H1 (cell line): Measurements from ENCODE around the gene GLIS2. TPM values are rescaled to one million over a fixed set of nuclear protein-coding genes. Genes with fewer than 3 reads are reported as not detected.

Source experiments
- CTCF ChIA-PET: fragments of 300-600 bp; sonication (Branson Sonifier 250); formaldehyde crosslinking; loops from one replicate; lab custom pipeline; 2021; ENCODE audit not compliant: partially characterized antibody; lab: Charles Lee
- POLR2A ChIA-PET: fragments of 300-600 bp; sonication (Branson Sonifier 250); formaldehyde crosslinking; loops from one replicate; lab custom pipeline; 2021; ENCODE audit warnings: inconsistent platforms; ENCODE audit not compliant: partially characterized antibody; lab: Charles Lee
- DNase-seq, 2 experiments: peaks; one replicate each; pipeline versions ENCODE4 v3.0.0 to v3.0.0-alpha.2; 2010 to 2022; ENCODE audit warnings: low spot score in 2 of 2, low read depth in 1 of 2, mixed read lengths in 1 of 2
- FAIRE-seq: peaks from 2 replicates; lab custom pipeline; 2011; peaks lifted over from hg19 to GRCh38; lab: Jason Lieb, UNC
- H2AFZ ChIP-seq: 2 replicates; pipeline ENCODE4 v1.8.1; 2012; ENCODE audit warnings: low read length, inconsistent platforms
- H2AK5ac ChIP-seq: 2 replicates; pipeline ENCODE4 v1.6.1; 2013; ENCODE audit warnings: low read depth, low read length
- H2BK120ac ChIP-seq: replicated peaks from 2 replicates; pipeline ENCODE3; 2013; ENCODE audit warnings: low read depth, low read length, inconsistent platforms
- H2BK12ac ChIP-seq: 2 replicates; pipeline ENCODE4 v1.6.1; 2013; ENCODE audit warnings: low read depth, low read length
- H2BK15ac ChIP-seq: 2 replicates; pipeline ENCODE4 v1.6.1; 2013; ENCODE audit warnings: low read length
- H2BK20ac ChIP-seq: 2 replicates; pipeline ENCODE4 v1.6.1; 2013; ENCODE audit warnings: low read length
- H2BK5ac ChIP-seq: 2 replicates; pipeline ENCODE4 v1.6.1; 2013; ENCODE audit warnings: low read depth, low read length
- H3K14ac ChIP-seq: 2 replicates; pipeline ENCODE4 v1.6.1; 2013; ENCODE audit warnings: inconsistent platforms; ENCODE audit not compliant: insufficient read length
- H3K18ac ChIP-seq: 2 replicates; pipeline ENCODE4 v1.6.1; 2013; ENCODE audit warnings: low read length; ENCODE audit errors: extremely low read depth
- H3K23ac ChIP-seq: 2 replicates; pipeline ENCODE4 v1.6.1; 2013; ENCODE audit warnings: inconsistent platforms; ENCODE audit not compliant: insufficient read length
- H3K23me2 ChIP-seq: 2 replicates; pipeline ENCODE4 v1.6.1; 2013; ENCODE audit warnings: low read depth, low read length
- H3K27ac ChIP-seq: 2 replicates; pipeline ENCODE4 v1.6.1; 2011; ENCODE audit warnings: low read depth, low read length, inconsistent platforms
- H3K27me3 ChIP-seq, 4 experiments: replicated peaks in 1 of 4; 1 replicate in 1 of 4; 2 replicates in 3 of 4; pipeline versions ENCODE4 v1.6.1 to v1.8.1; 2011 to 2013; ENCODE audit warnings: low read length in 3 of 4, mild to moderate bottlenecking in 3 of 4, inconsistent platforms in 2 of 4, mixed read lengths in 2 of 4, moderate library complexity in 1 of 4; ENCODE audit not compliant: control insufficient read depth in 3 of 4, insufficient read depth in 3 of 4; ENCODE audit errors: extremely low read depth in 1 of 4
- H3K36me3 ChIP-seq, 4 experiments: 2 replicates each; pipeline versions ENCODE4 v1.6.1 to v1.8.1; 2011 to 2013; ENCODE audit warnings: mild to moderate bottlenecking in 4 of 4, low read length in 3 of 4, moderate library complexity in 2 of 4, control low read depth in 1 of 4, inconsistent platforms in 1 of 4; ENCODE audit not compliant: insufficient read depth in 4 of 4, control insufficient read depth in 2 of 4
- H3K4ac ChIP-seq: replicated peaks from 2 replicates; pipeline ENCODE3; 2013; ENCODE audit warnings: low read length, low read depth, mixed read lengths, inconsistent platforms; ENCODE audit not compliant: insufficient read length
- H3K4me1 ChIP-seq, 4 experiments: replicated peaks in 1 of 4; 1 replicate in 1 of 4; 2 replicates in 3 of 4; pipeline versions ENCODE4 v1.6.1 to v1.8.1; 2011 to 2013; ENCODE audit warnings: low read length in 3 of 4, inconsistent platforms in 2 of 4, mixed read lengths in 1 of 4; ENCODE audit not compliant: insufficient read depth in 4 of 4, control insufficient read depth in 3 of 4
- H3K4me2 ChIP-seq, 2 experiments: 2 replicates each; pipeline versions ENCODE4 v1.6.1 to v1.8.1; 2011 to 2013; ENCODE audit warnings: low read depth in 2 of 2, low read length in 2 of 2, control low read depth in 1 of 2, inconsistent platforms in 1 of 2, mild to moderate bottlenecking in 1 of 2; ENCODE audit not compliant: insufficient read depth in 1 of 2
- H3K4me3 ChIP-seq, 4 experiments: fragments of 200-600, 300-600 bp in 1 of 4; sonication (generic), shearing (Covaris generic), sonication (Bioruptor Twin) in 1 of 4; 2 replicates each; pipeline versions ENCODE4 v1.5.1 to v1.8.1; 2011 to 2016; ENCODE audit warnings: low read length in 4 of 4, low read depth in 3 of 4, control low read depth in 2 of 4, inconsistent platforms in 2 of 4, mild to moderate bottlenecking in 2 of 4, mixed read lengths in 1 of 4, moderate library complexity in 1 of 4; ENCODE audit not compliant: insufficient read depth in 2 of 4; ENCODE audit errors: extremely low read depth in 1 of 4
- H3K56ac ChIP-seq: replicated peaks from 2 replicates; pipeline ENCODE3; 2013; ENCODE audit warnings: low read depth, mild to moderate bottlenecking, mixed read lengths, low read length, inconsistent platforms; ENCODE audit not compliant: insufficient read length
- H3K79me1 ChIP-seq: 2 replicates; pipeline ENCODE4 v1.6.1; 2013; ENCODE audit warnings: low read depth, low read length, control low read depth
- H3K79me2 ChIP-seq, 2 experiments: 2 replicates each; pipeline versions ENCODE4 v1.6.1 to v1.8.1; 2012 to 2013; ENCODE audit warnings: low read length in 2 of 2, mild to moderate bottlenecking in 2 of 2, inconsistent platforms in 1 of 2; ENCODE audit not compliant: insufficient read depth in 2 of 2, control insufficient read depth in 1 of 2
- H3K9ac ChIP-seq, 4 experiments: replicated peaks in 1 of 4; 1 replicate in 1 of 4; 2 replicates in 3 of 4; pipeline versions ENCODE4 v1.6.1 to v1.8.1; 2011 to 2013; ENCODE audit warnings: low read depth in 3 of 4, low read length in 3 of 4, control low read depth in 2 of 4, mild to moderate bottlenecking in 2 of 4, moderate library complexity in 2 of 4, inconsistent platforms in 1 of 4; ENCODE audit errors: extremely low read depth in 1 of 4
- H3K9me3 ChIP-seq, 2 experiments: 2 replicates each; pipeline versions ENCODE4 v1.6.1 to v1.8.1; 2012 to 2013; ENCODE audit warnings: mild to moderate bottlenecking in 2 of 2, moderate library complexity in 2 of 2, control low read depth in 1 of 2, inconsistent platforms in 1 of 2, low read depth in 1 of 2, low read length in 1 of 2, mixed read lengths in 1 of 2; ENCODE audit not compliant: insufficient read depth in 2 of 2
- H4K20me1 ChIP-seq, 2 experiments: replicated peaks in 1 of 2; 2 replicates each; pipeline versions ENCODE3 to v1.8.1; 2011 to 2013; ENCODE audit warnings: inconsistent platforms in 2 of 2, low read length in 2 of 2, mild to moderate bottlenecking in 1 of 2; ENCODE audit not compliant: insufficient read depth in 2 of 2, control insufficient read depth in 1 of 2
- H4K5ac ChIP-seq: 2 replicates; pipeline ENCODE4 v1.6.1; 2013; ENCODE audit warnings: low read length, low read depth, mixed read lengths, inconsistent platforms; ENCODE audit not compliant: insufficient read length
- H4K8ac ChIP-seq: 2 replicates; pipeline ENCODE4 v1.8.0; 2013; ENCODE audit warnings: mild to moderate bottlenecking, moderate library complexity, low read length, inconsistent platforms; ENCODE audit not compliant: insufficient read depth; ENCODE audit errors: extremely low read depth
- H4K91ac ChIP-seq: replicated peaks from 2 replicates; pipeline ENCODE3; 2013; ENCODE audit warnings: low read length, mixed read lengths, inconsistent platforms; ENCODE audit not compliant: insufficient read length
- SP1 ChIP-seq: IDR thresholded peaks from 2 replicates; pipeline ENCODE4 v1.6.1; 2011; ENCODE audit warnings: low read depth, low read length
- TBP ChIP-seq: IDR thresholded peaks from 2 replicates; pipeline ENCODE4 v1.6.1; 2011; ENCODE audit warnings: low read depth, low read length, improper control_type of control experiment
- WGBS, 2 experiments: shearing (Covaris generic) in 1 of 2; methylation state at CpG; one replicate each; pipeline versions ENCODE4 v1.1.6 to v1.1.7; 2013 to 2015; ENCODE audit warnings: low lambda C conversion rate in 2 of 2, mixed read lengths in 2 of 2, inconsistent platforms in 1 of 2, low coverage in 1 of 2, missing lambda C conversion rate in 1 of 2; ENCODE audit not compliant: insufficient replicate concordance in 2 of 2, insufficient coverage in 1 of 2, insufficient read length in 1 of 2; ENCODE audit errors: extremely low coverage in 1 of 2, missing lambda C conversion rate in 1 of 2; 5-methylcytosine and 5-hydroxymethylcytosine counted together
- polyA plus RNA-seq, 7 experiments: library from polyadenylated mRNA; depleted of rRNA in 3 of 7; stranded (reverse) in 5 of 7; unstranded in 2 of 7; fragments of >200 nt in 5 of 7; fragments of 200-250 nt in 2 of 7; gene quantifications; 1 replicate in 5 of 7; 2 replicates in 1 of 7; 4 replicates in 1 of 7; pipeline versions ENCODE4 v1.2.1 to v1.2.3, GENCODE V29; 2011 to 2013; ENCODE audit warnings: missing spikeins in 2 of 7, mixed read lengths in 2 of 7
- total RNA-seq: library from RNA; stranded (reverse); fragmentation: NEBNext Ultra II Directional; extraction: Animal tissue kit (Norgen Biotek cat#: 25700); gene quantifications from 2 replicates; pipeline ENCODE4 v1.2.1, GENCODE V29; 2021

The GLIS2 gene
- total and polyA plus RNA-seq, 2 of the 8 experiments (the other 6 are each of a cell fraction or from before 2014, with no cell fraction given): 4.3 to 17.4 TPM

DNA sequence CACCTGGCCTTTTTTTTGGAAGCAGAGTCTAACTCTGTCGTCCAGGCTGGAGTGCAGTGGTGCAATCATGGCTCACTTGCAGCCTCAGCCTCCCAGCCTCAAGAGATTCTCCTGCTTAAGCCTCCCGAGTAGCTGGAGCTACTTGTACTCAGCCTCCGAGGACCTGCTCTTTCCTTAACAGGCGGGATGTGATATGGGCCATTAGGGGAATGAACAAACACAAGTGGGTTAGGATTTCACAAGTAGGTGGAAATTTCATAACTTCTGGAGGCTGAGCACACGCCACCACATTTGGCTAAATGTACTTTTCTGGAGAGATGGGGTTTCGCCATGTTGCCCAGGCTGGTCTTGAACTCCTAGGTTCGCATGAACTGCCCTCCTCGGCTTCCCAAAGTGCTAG, 31.1 kb downstream of the GLIS2 start:
- Histone ChIP-seq H3K27me3 (peaks cover 0 to 2% (median 0%) of the 10 kb centered on the region in 4 experiments; a peak in 1 of 7 replicates), H2AK5ac (no peak overlapping the region), H2BK20ac (no peak overlapping the region), H3K79me2 (peaks cover 18 to 73% of the 10 kb centered on the region in 2 experiments), H3K56ac (no peak overlapping the region), H2AFZ (no peak overlapping the region), H2BK5ac (no peak overlapping the region), H4K91ac (no peak overlapping the region), H2BK12ac (no peak overlapping the region), H3K79me1 (peaks cover 16% of the 10 kb centered on the region; the same call in 1 of the 2 replicates), H3K23ac (no peak overlapping the region), H3K18ac (no peak overlapping the region), H4K20me1 (peaks cover 3 to 20% of the 10 kb centered on the region in 2 experiments), H3K9ac (no peak overlapping the region), H3K36me3 (peaks cover 0 to 15% (median under 1%) of the 10 kb centered on the region in 4 experiments; a peak in 4 of 8 replicates), H3K4me1 (peaks cover 0 to 4% (median 0%) of the 10 kb centered on the region in 4 experiments; a peak in 1 of 7 replicates), H3K4ac (no peak overlapping the region), H4K8ac (no peak overlapping the region), H2BK15ac (no peak overlapping the region), H3K4me3 (no peak overlapping the region), H3K9me3 (peaks cover 5 to 6% of the 10 kb centered on the region in 2 experiments; a peak in 1 of 4 replicates), H3K23me2 (no peaks in the 10 kb centered on the region; the same call in 1 of the 2 replicates), H2BK120ac (no peak overlapping the region), H4K5ac (no peak overlapping the region), H3K4me2 (no peak overlapping the region), H3K27ac (no peak overlapping the region), H3K14ac (no peak overlapping the region)
- 94% methylated on average over 8 of the region's 8 CpGs; no CpG with 5 or more reads in 1 of the 2 experiments for WGBS, 2 experiments
- ChIA-PET POLR2A (interaction anchor here (0.9 to 9.8 kb wide), 7 partner anchors 11 to 164 kb away, joined by 3 to 154 read pairs (median 4); no protein-coding TSS in a partner anchor), CTCF (interaction anchor here (0.7 to 12.6 kb wide), 11 partner anchors 12 to 93 kb away, joined by 3 to 159 read pairs (median 4); no protein-coding TSS in a partner anchor)
- DNase-seq (no peak), FAIRE-seq (no peak)
- TF ChIP-seq TBP (no peak), SP1 (no peak)
